HepG2 (cell line): ENCODE results near the gene MTFP1. TPM values are rescaled to one million over a fixed set of nuclear protein-coding genes. Genes with fewer than 3 reads are reported as not detected.

Source experiments
- ATAC-seq: fragments of 200-7000 bp; cut with Tn5 transposase; 3 replicates; pipeline ENCODE4 v1.9.1; 2020; ENCODE audit warnings: mild to moderate bottlenecking, moderate library complexity
- BruUV-seq: library from RNA; stranded (reverse); fragments of 400-500 nt; replicated peaks from 2 replicates; lab custom pipeline; 2021; lab: Mats Ljungman, UMichigan
- CTCF ChIA-PET: fragments of 300-600 bp; formaldehyde crosslinking; extraction: SDS; loops from one replicate; lab custom pipeline; 2021; ENCODE audit warnings: low total read pairs, inconsistent platforms, low intra/inter-chr PET ratio; lab: Yijun Ruan, JAX
- POLR2A ChIA-PET: fragments of 350-600 bp; sonication (Branson Sonifier 250); formaldehyde crosslinking; loops from one replicate; lab custom pipeline; 2020; ENCODE audit warnings: antibody characterized with exemption, inconsistent platforms; lab: Yijun Ruan, JAX
- DNase-seq: peaks from one replicate; pipeline ENCODE4 v3.0.0-alpha.2; 2015; ENCODE audit warnings: low spot score
- FAIRE-seq: peaks from 3 replicates; lab custom pipeline; 2011; peaks lifted over from hg19 to GRCh38; lab: Jason Lieb, UNC
- H2AFZ ChIP-seq: one replicate; pipeline ENCODE4 v1.6.1; 2011; ENCODE audit warnings: low read length, inconsistent platforms
- H3K27ac ChIP-seq: fragments of 300-600 bp; 3 replicates; pipeline ENCODE4 v1.8.0; 2011; ENCODE audit warnings: mixed run types, mild to moderate bottlenecking, mixed read lengths, low read length, inconsistent platforms; ENCODE audit not compliant: insufficient read depth; ENCODE audit errors: extremely low read length
- H3K27me3 ChIP-seq, 2 experiments: fragments of 200-600 bp in 1 of 2; 2 replicates in 1 of 2; 3 replicates in 1 of 2; pipeline versions ENCODE4 v1.6.0 to v1.8.0; 2011; ENCODE audit warnings: low read length in 2 of 2, mild to moderate bottlenecking in 2 of 2, moderate library complexity in 2 of 2, inconsistent platforms in 1 of 2; ENCODE audit not compliant: insufficient read depth in 2 of 2, control insufficient read depth in 1 of 2
- H3K36me3 ChIP-seq, 2 experiments: fragments of 200-600 bp in 1 of 2; replicated peaks in 1 of 2; 2 replicates in 1 of 2; 3 replicates in 1 of 2; pipeline versions ENCODE4 v1.5.1 to v1.8.0; 2011; ENCODE audit warnings: low read length in 2 of 2, inconsistent platforms in 1 of 2; ENCODE audit not compliant: insufficient read depth in 2 of 2, control insufficient read depth in 1 of 2
- H3K4me1 ChIP-seq: 2 replicates; pipeline ENCODE4 v1.5.1; 2012; ENCODE audit warnings: low read length, inconsistent platforms; ENCODE audit not compliant: insufficient read depth
- H3K4me2 ChIP-seq: 2 replicates; pipeline ENCODE4 v1.6.0; 2011; ENCODE audit warnings: low read depth, low read length, inconsistent platforms
- H3K4me3 ChIP-seq, 3 experiments: fragments of 200-600 bp in 1 of 3; sonication (generic), shearing (Covaris generic) in 1 of 3; replicated peaks in 1 of 3; 2 replicates each; pipeline ENCODE4 v1.5.1; 2011 to 2016; ENCODE audit warnings: low read length in 3 of 3, inconsistent platforms in 2 of 3, low read depth in 2 of 3, mild to moderate bottlenecking in 2 of 3, control low read depth in 1 of 3, mixed read lengths in 1 of 3; ENCODE audit not compliant: insufficient read depth in 1 of 3
- H3K79me2 ChIP-seq: one replicate; pipeline ENCODE4 v1.6.1; 2011; ENCODE audit warnings: low read length, inconsistent platforms; ENCODE audit not compliant: insufficient read depth
- H3K9ac ChIP-seq: 2 replicates; pipeline ENCODE4 v1.6.0; 2011; ENCODE audit warnings: mild to moderate bottlenecking, low read depth, low read length, inconsistent platforms; ENCODE audit not compliant: insufficient read depth
- H3K9me3 ChIP-seq: 2 replicates; pipeline ENCODE4 v1.5.1; 2012; ENCODE audit warnings: mild to moderate bottlenecking, low read length
- H4K20me1 ChIP-seq: 2 replicates; pipeline ENCODE4 v1.6.0; 2011; ENCODE audit warnings: inconsistent platforms, mild to moderate bottlenecking, low read length, moderate library complexity; ENCODE audit not compliant: insufficient read depth
- ATRX ChIP-seq: sonication (generic); formaldehyde crosslinking; IDR thresholded peaks from 2 replicates; pipeline ENCODE4 v1.4.0; 2020; ENCODE audit warnings: missing genetic modification reagents, borderline replicate concordance
- DNMT3B ChIP-seq: conservative IDR thresholded peaks from 2 replicates; pipeline ENCODE4 v1.6.1; 2016; ENCODE audit warnings: missing biosample characterization, control low read depth
- HOXA3 ChIP-seq: sonication (generic); formaldehyde crosslinking; IDR thresholded peaks from 2 replicates; pipeline ENCODE4 v1.5.0; 2020; ENCODE audit warnings: missing genetic modification reagents
- KAT8 ChIP-seq: IDR thresholded peaks from 2 replicates; pipeline ENCODE4 v1.6.1; 2016; ENCODE audit warnings: missing genetic modification reagents, missing compliant biosample characterization
- MIER3 ChIP-seq: IDR thresholded peaks from 2 replicates; pipeline ENCODE4 v1.6.1; 2016; ENCODE audit warnings: missing compliant biosample characterization, borderline replicate concordance
- PAX8 ChIP-seq: sonication (generic); formaldehyde crosslinking; IDR thresholded peaks from 2 replicates; pipeline ENCODE4 v1.8.0; 2022; ENCODE audit warnings: mild to moderate bottlenecking, missing genetic modification reagents, borderline replicate concordance
- POGZ ChIP-seq: sonication (generic); formaldehyde crosslinking; IDR thresholded peaks from 2 replicates; pipeline ENCODE4 v1.4.0; 2020; ENCODE audit warnings: mild to moderate bottlenecking, missing genetic modification reagents
- SAP130 ChIP-seq: IDR thresholded peaks from 2 replicates; pipeline ENCODE4 v1.6.1; 2016; ENCODE audit warnings: low read depth
- SMAD3 ChIP-seq: sonication (generic); formaldehyde crosslinking; IDR thresholded peaks from 2 replicates; pipeline ENCODE4 v1.4.0; 2020; ENCODE audit warnings: missing genetic modification reagents
- SOX13 ChIP-seq, 3 experiments: fragments of 450-650 bp in 1 of 3; sonication (generic) in 1 of 3; formaldehyde crosslinking in 1 of 3; IDR thresholded peaks in 2 of 3; conservative IDR thresholded peaks in 1 of 3; 2 replicates each; pipeline versions ENCODE4 v1.5.0 to v1.6.1; 2016 to 2020; ENCODE audit warnings: antibody characterized with exemption in 1 of 3, mild to moderate bottlenecking in 1 of 3, missing compliant biosample characterization in 1 of 3, missing genetic modification reagents in 1 of 3, moderate library complexity in 1 of 3
- ZBTB20 ChIP-seq: sonication (generic); formaldehyde crosslinking; IDR thresholded peaks from 2 replicates; pipeline ENCODE4 v1.8.1; 2023; ENCODE audit warnings: missing genetic modification reagents, low read depth, mild to moderate bottlenecking, borderline replicate concordance
- ZFP36 ChIP-seq: fragments of 150-350 bp; IDR thresholded peaks from 2 replicates; pipeline ENCODE4 v1.6.1; 2018; ENCODE audit warnings: borderline replicate concordance, low read length, low read depth; ENCODE audit not compliant: partially characterized antibody
- ZMYM2 ChIP-seq: sonication (generic); formaldehyde crosslinking; IDR thresholded peaks from 2 replicates; pipeline ENCODE4 v1.8.0; 2022; ENCODE audit warnings: mild to moderate bottlenecking, missing genetic modification reagents
- ZNF431 ChIP-seq: sonication (generic); formaldehyde crosslinking; IDR thresholded peaks from 2 replicates; pipeline ENCODE4 v1.9.0; 2022; ENCODE audit warnings: missing genetic modification reagents, low read depth, mild to moderate bottlenecking, borderline replicate concordance
- ZNF563 ChIP-seq: sonication (generic); formaldehyde crosslinking; IDR thresholded peaks from 2 replicates; pipeline ENCODE4 v1.8.0; 2022; ENCODE audit warnings: mild to moderate bottlenecking, moderate library complexity, missing genetic modification reagents
- ZNF615 ChIP-seq: sonication (generic); formaldehyde crosslinking; IDR thresholded peaks from 2 replicates; pipeline ENCODE4 v1.5.0; 2020; ENCODE audit warnings: mild to moderate bottlenecking, missing genetic modification reagents, borderline replicate concordance
- ZNF720 ChIP-seq: sonication (generic); formaldehyde crosslinking; IDR thresholded peaks from 2 replicates; pipeline ENCODE4 v1.4.0; 2020; ENCODE audit warnings: missing genetic modification reagents
- ZNF816 ChIP-seq: sonication (generic); formaldehyde crosslinking; IDR thresholded peaks from 2 replicates; pipeline ENCODE4 v1.8.0; 2022; ENCODE audit warnings: missing genetic modification reagents, mild to moderate bottlenecking, borderline replicate concordance
- WGBS: methylation state at CpG from one replicate; pipeline ENCODE4 v1.1.6; 2017; ENCODE audit warnings: low lambda C conversion rate; 5-methylcytosine and 5-hydroxymethylcytosine counted together
- in situ Hi-C: cut with HindIII; loops from 2 replicates; pipeline ENCODE4 v1.10.0; 2017; ENCODE audit warnings: low pct_unique_long_range_greater_than_20kb; ENCODE audit not compliant: extremely low pct_ligation_motif_present
- intact Hi-C: fragments of 100-400 bp; cut with micrococcal nuclease; formaldehyde crosslinking; loops from one replicate; pipeline ENCODE4 v1.10.0; 2022; ENCODE audit not compliant: unreplicated experiment
- polyA plus RNA-seq, 8 experiments: library from polyadenylated mRNA; depleted of rRNA in 3 of 8; stranded (reverse) in 7 of 8; unstranded in 1 of 8; fragments of >200 nt; fragmentation: Illumina TruSeq in 4 of 8; extraction: Trizol in 4 of 8; gene quantifications; 2 replicates each; pipeline versions ENCODE4 v1.2.1 to v1.2.3, GENCODE V29; 2011 to 2016; ENCODE audit warnings: low read depth in 4 of 8, missing spikeins in 1 of 8, mixed read lengths in 1 of 8; ENCODE audit not compliant: insufficient read depth in 1 of 8
- total RNA-seq, 5 experiments: library from RNA; depleted of rRNA; stranded (reverse); fragments of >200 nt; fragmentation: Illumina TruSeq; extraction: Trizol; gene quantifications; 2 replicates each; pipeline ENCODE4 v1.2.3, GENCODE V29; 2016; ENCODE audit warnings: low read depth in 1 of 5
- TF ChIP-seq, protein P1 (sequence below): IDR thresholded peaks from 2 replicates; pipeline ENCODE4 v1.6.1; 2012; ENCODE audit warnings: low read depth, low read length, improper control_type of control experiment
- TF ChIP-seq, protein P2 (sequence below): sonication (generic); formaldehyde crosslinking; IDR thresholded peaks from 2 replicates; pipeline ENCODE4 v1.8.1; 2023; ENCODE audit warnings: mild to moderate bottlenecking, missing genetic modification reagents, borderline replicate concordance

Gene MTFP1
- total and polyA plus RNA-seq, 2 of the 13 experiments (the other 11 are each of a cell fraction or from before 2014, with no cell fraction given), result 29.5 to 45.6 TPM

DNA sequence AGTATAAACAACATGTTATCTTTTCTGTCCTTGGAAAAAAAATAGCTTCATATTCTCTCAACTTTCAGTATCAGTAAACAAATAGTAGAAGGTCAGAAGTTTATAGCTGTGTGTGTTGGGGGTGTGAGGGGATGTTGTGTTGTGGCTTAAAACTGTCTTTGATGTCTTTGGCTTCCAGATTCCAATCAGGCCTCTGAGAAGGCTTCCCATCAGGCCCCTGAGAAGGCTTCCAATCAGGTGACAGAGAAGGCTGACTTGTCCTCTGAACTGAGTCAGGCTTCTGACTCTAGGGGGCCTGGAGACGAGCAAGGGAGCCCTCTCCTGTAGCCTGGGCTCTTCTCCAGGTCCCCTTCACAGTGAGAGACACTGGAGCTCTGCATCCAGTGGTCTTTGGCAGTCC lies 9.3 kb downstream of the MTFP1 start (continued):
- TF ChIP-seq SAP130 (CRISPR knock-in tag) (peak; percentile 26; the same call in 1 of the 2 replicates), SOX13 (IDR thresholded peaks at IDR 0.05) (no peak), SOX13 (CRISPR knock-in tag; conservative IDR thresholded peaks at IDR 0.05 in 1 of 2, IDR thresholded peaks at IDR 0.05 in 1 of 2) (0 out of 4 replicates have a peak, but pooled peaks of 1 of the 2 experiments have one; percentile 21), ATRX (CRISPR knock-in tag) (no peak)
- TF ChIP-seq, protein P1, sequence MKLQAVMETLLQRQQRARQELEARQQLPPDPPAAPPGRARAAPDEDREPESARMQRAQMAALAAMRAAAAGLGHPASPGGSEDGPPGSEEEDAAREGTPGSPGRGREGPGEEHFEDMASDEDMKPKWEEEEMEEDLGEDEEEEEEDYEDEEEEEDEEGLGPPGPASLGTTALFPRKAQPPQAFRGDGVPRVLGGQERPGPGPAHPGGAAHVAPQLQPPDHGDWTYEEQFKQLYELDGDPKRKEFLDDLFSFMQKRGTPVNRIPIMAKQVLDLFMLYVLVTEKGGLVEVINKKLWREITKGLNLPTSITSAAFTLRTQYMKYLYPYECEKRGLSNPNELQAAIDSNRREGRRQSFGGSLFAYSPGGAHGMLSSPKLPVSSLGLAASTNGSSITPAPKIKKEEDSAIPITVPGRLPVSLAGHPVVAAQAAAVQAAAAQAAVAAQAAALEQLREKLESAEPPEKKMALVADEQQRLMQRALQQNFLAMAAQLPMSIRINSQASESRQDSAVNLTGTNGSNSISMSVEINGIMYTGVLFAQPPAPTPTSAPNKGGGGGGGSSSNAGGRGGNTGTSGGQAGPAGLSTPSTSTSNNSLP, result no peak

DNA sequence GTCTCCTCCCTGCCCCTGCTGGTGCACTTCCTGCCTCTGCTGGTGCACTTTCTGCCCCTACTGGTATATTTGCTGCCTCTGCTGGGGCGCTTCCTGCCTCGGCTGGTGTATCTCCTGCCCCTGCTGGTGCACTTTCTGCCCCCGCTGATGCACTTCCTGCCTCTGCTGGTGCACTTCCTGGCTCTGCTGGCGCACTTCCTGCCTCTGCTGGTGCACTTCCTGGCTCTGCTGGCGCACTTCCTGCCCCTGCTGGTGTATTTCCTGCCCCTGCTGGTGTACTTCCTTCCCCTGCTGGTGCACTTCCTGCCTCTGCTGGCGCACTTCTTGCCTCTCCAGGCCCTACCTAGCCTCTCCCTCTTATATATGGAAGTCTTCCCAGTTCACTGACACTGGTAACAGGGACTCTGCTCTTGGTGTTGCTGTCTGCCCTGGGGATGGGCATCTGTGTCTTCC lies 10.1 kb downstream of the MTFP1 start:
- Histone ChIP-seq H4K20me1 (no peaks in the 10 kb centered on the region), H3K4me2 (peak overlapping the region; percentile 57), H3K27ac (no peak overlapping the region), H3K4me3 (peak overlapping the region in 1 of 3 experiments; percentile 41; a peak in 1 of 6 replicates), H3K9me3 (no peaks in the 10 kb centered on the region), H3K79me2 (no peaks in the 10 kb centered on the region), H3K36me3 (no peaks in the 10 kb centered on the region), H3K27me3 (peaks cover 0 to 4% of the 10 kb centered on the region in 2 experiments; a peak in 3 of 5 replicates), H3K9ac (no peak overlapping the region), H2AFZ (no peak overlapping the region), H3K4me1 (peaks cover 42% of the 10 kb centered on the region)
- FAIRE-seq, result no peak
- no peak for DNase-seq
- no TSS peak for BruUV-seq
- ChIA-PET POLR2A (interaction anchor here (1.4 to 2.5 kb wide), 2 partner anchors 12 kb away, joined by 8 to 10 read pairs; no protein-coding TSS in a partner anchor), CTCF (no interaction called here)
- in situ Hi-C loops (no loop called here), intact Hi-C loops (no loop called here)
- ATAC-seq, result no peak
- 79% methylated on average over 6 of the region's 6 CpGs for whole genome bisulfite sequencing
- TF ChIP-seq ZNF431 (CRISPR knock-in tag) (no peak), SMAD3 (no peak), PAX8 (CRISPR knock-in tag) (no peak), DNMT3B (CRISPR knock-in tag) (no peak), KAT8 (CRISPR knock-in tag) (peak; percentile 54; the same call in 1 of the 2 replicates), POGZ (CRISPR knock-in tag) (peak; percentile 64), ZBTB20 (CRISPR knock-in tag) (no peak), ZNF615 (CRISPR knock-in tag) (no peak), ZNF563 (CRISPR knock-in tag) (no peak), ZNF816 (CRISPR knock-in tag) (no peak), MIER3 (no peak), ZMYM2 (CRISPR knock-in tag) (no peak), ZFP36 (no peak), HOXA3 (CRISPR knock-in tag) (peak; percentile 95), ZNF720 (CRISPR knock-in tag) (no peak)
- TF ChIP-seq, protein P2, sequence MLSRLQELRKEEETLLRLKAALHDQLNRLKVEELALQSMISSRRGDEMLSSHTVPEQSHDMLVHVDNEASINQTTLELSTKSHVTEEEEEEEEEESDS (CRISPR knock-in tag), result no peak
